Measurements from ENCODE around the gene ZFYVE26.

DNA sequence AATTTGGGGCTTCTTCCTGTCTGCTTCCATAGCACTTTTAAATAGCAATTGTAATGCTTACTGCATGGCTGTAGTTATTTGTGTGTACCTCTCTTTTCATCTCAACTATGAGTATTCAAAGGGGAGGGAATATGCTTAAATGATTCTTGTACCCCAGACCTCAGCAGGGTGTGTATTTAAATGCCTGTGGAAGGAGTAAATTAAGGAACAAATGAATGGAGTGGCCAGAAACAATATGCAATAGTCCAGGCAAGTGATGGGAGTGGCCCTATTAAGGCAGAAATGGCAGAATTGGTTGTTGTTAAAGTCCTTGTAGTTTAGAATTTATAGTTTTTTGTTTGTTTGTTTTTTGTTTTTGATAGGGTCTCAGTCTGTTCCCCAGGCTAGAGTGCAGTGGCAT is 4.7 kb upstream of the ZFYVE26 start:
- TF ChIP-seq, protein P1, sequence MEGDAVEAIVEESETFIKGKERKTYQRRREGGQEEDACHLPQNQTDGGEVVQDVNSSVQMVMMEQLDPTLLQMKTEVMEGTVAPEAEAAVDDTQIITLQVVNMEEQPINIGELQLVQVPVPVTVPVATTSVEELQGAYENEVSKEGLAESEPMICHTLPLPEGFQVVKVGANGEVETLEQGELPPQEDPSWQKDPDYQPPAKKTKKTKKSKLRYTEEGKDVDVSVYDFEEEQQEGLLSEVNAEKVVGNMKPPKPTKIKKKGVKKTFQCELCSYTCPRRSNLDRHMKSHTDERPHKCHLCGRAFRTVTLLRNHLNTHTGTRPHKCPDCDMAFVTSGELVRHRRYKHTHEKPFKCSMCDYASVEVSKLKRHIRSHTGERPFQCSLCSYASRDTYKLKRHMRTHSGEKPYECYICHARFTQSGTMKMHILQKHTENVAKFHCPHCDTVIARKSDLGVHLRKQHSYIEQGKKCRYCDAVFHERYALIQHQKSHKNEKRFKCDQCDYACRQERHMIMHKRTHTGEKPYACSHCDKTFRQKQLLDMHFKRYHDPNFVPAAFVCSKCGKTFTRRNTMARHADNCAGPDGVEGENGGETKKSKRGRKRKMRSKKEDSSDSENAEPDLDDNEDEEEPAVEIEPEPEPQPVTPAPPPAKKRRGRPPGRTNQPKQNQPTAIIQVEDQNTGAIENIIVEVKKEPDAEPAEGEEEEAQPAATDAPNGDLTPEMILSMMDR (IDR thresholded peaks at IDR 0.05): no peak
- no peak for TF ChIP-seq POLR2AphosphoS5 (IDR thresholded peaks at IDR 0.05)
- TF ChIP-seq POLR2A (IDR thresholded peaks at IDR 0.05): no peak
